ENCODE data around the gene DOLK. TPM values are rescaled to one million over a fixed set of nuclear protein-coding genes. Genes with fewer than 3 reads are reported as not detected.

DOLK gene
- total RNA-seq, 1 experiment from 2014 or later, result 23.2 TPM

GRCh38 chr9:128923493-128923883 is 23.9 kb downstream of the DOLK start:
- CTCF ChIA-PET, result no interaction called here
- no peaks in the 10 kb centered on the region for H3K9me3 ChIP-seq (ENCODE audit: low read depth, low read length, poor library complexity, severe bottlenecking)
- intact Hi-C loops (cut with micrococcal nuclease; ENCODE audit: unreplicated experiment), result loop anchor here (5.0 kb wide), 1 partner anchor 41 kb away; the partner anchor contains the start of genes KYAT1 and LRRC8A
- DNase-seq (ENCODE audit: low spot score), result no peak
- H3K27me3 ChIP-seq (replicated peaks; ENCODE audit: insufficient read depth, low read depth, low read length, poor library complexity), result no peaks in the 10 kb centered on the region
- no peak overlapping the region for H3K4me3 ChIP-seq (ENCODE audit: low read depth, low read length, poor library complexity, severe bottlenecking)
- H3K27ac ChIP-seq (ENCODE audit: low read depth, low read length, poor library complexity, severe bottlenecking), result no peak overlapping the region
- POLR2A ChIA-PET (ENCODE audit: low non-redundant PET), result no interaction called here
- no peak for TF ChIP-seq EZH2 (IDR thresholded peaks at IDR 0.05; ENCODE audit: borderline replicate concordance, low read depth, low read length, poor library complexity, severe bottlenecking)
- no peak for TF ChIP-seq CTCF (conservative IDR thresholded peaks at IDR 0.05; ENCODE audit: low read depth, low read length)
- BruUV-seq (replicated peaks), result TSS peak; percentile 33
- H3K36me3 ChIP-seq (ENCODE audit: insufficient read depth, low read length, poor library complexity, severe bottlenecking), result no peaks in the 10 kb centered on the region
- H3K4me1 ChIP-seq (ENCODE audit: insufficient read depth, low read length, poor library complexity, severe bottlenecking), result peaks cover 33% of the 10 kb centered on the region

GRCh38 chr9:128921881-128922763 is 25.3 kb downstream of the DOLK start:
- no peaks in the 10 kb centered on the region for H3K9me3 ChIP-seq (ENCODE audit: low read depth, low read length, poor library complexity, severe bottlenecking)
- peak overlapping the region; percentile 47 for H3K4me3 ChIP-seq (ENCODE audit: low read depth, low read length, poor library complexity, severe bottlenecking)
- BruUV-seq (replicated peaks), result no TSS peak
- intact Hi-C loops (cut with micrococcal nuclease; ENCODE audit: unreplicated experiment), result loop anchor here (5.0 kb wide), 1 partner anchor 40 kb away; the partner anchor contains the start of genes KYAT1 and LRRC8A
- TF ChIP-seq EZH2 (IDR thresholded peaks at IDR 0.05; ENCODE audit: borderline replicate concordance, low read depth, low read length, poor library complexity, severe bottlenecking) (no peak), CTCF (conservative IDR thresholded peaks at IDR 0.05; ENCODE audit: low read depth, low read length) (no peak)
- peak overlapping the region; percentile 89 for H3K27ac ChIP-seq (ENCODE audit: low read depth, low read length, poor library complexity, severe bottlenecking)
- H3K27me3 ChIP-seq (replicated peaks; ENCODE audit: insufficient read depth, low read depth, low read length, poor library complexity), result no peaks in the 10 kb centered on the region
- H3K4me1 ChIP-seq (ENCODE audit: insufficient read depth, low read length, poor library complexity, severe bottlenecking), result peaks cover 33% of the 10 kb centered on the region
- peaks cover 6% of the 10 kb centered on the region for H3K36me3 ChIP-seq (ENCODE audit: insufficient read depth, low read length, poor library complexity, severe bottlenecking)
- ChIA-PET CTCF (interaction anchor here (0.7 to 1.0 kb wide), 2 partner anchors 28 to 70 kb away, joined by 3 to 5 read pairs; no protein-coding TSS in a partner anchor), POLR2A (ENCODE audit: low non-redundant PET) (no interaction called here)
- DNase-seq (ENCODE audit: low spot score), result peak; percentile 82

DNA sequence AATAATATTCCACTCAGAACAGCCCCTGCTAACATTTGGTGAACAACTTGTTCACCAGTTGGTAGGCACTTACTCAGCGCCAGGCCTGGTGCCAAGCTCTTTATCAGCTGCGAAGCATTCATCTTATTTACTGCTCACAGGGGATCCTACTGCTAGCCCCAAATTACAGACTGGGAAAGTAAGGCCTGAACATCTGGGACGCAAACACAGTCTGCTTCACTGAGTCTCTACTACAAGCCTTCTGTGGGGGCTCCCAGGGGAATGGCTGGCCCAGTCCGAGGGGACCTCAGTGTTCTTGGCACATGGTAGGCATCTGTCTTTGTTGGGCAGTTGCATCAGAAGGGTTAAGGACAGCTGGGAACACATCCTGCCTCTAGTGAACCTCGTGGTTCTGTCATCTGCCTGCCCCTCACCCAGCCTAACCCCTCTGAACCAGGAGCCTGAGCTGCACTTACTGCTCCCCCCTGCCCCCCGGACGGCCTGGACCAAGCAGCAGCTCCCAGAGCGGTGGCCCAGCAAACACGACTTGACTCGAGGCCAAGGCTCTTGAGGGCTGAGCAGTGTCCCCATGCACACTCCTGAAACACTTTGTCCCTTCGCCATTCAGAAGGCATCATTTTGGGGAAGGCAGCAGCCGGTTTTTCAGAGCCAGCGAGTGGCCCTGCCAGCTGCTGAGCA is 26.9 kb downstream of the DOLK start, which contains the start of gene PHYHD1:
PHYHD1 (plus strand) TSS at position 602 of the 678 bp plus-strand sequence. CDS start 1,342 bp downstream, outside the sequence.
- ChIA-PET POLR2A (ENCODE audit: low non-redundant PET) (no interaction called here), CTCF (no interaction called here)
- peaks cover 19% of the 10 kb centered on the region for H3K36me3 ChIP-seq (ENCODE audit: insufficient read depth, low read length, poor library complexity, severe bottlenecking)
- intact Hi-C loops (cut with micrococcal nuclease; ENCODE audit: unreplicated experiment), result loop anchor here (5.0 kb wide), 1 partner anchor 38 kb away; the partner anchor contains the start of genes KYAT1 and LRRC8A
- no peaks in the 10 kb centered on the region for H3K27me3 ChIP-seq (replicated peaks; ENCODE audit: insufficient read depth, low read depth, low read length, poor library complexity)
- H3K9me3 ChIP-seq (ENCODE audit: low read depth, low read length, poor library complexity, severe bottlenecking), result no peaks in the 10 kb centered on the region
- DNase-seq (ENCODE audit: low spot score), result peak; percentile 72
- no TSS peak for BruUV-seq (replicated peaks)
- peak within 1 kb of the TSS; percentile 89 for H3K27ac ChIP-seq (ENCODE audit: low read depth, low read length, poor library complexity, severe bottlenecking)
- peak within 1 kb of the TSS; percentile 47 for H3K4me3 ChIP-seq (ENCODE audit: low read depth, low read length, poor library complexity, severe bottlenecking)
- peaks cover 33% of the 10 kb centered on the region for H3K4me1 ChIP-seq (ENCODE audit: insufficient read depth, low read length, poor library complexity, severe bottlenecking)
- TF ChIP-seq EZH2 (IDR thresholded peaks at IDR 0.05; ENCODE audit: borderline replicate concordance, low read depth, low read length, poor library complexity, severe bottlenecking) (no peak), CTCF (conservative IDR thresholded peaks at IDR 0.05; ENCODE audit: low read depth, low read length) (no peak)
